Stomach (tissue), 9 donors: ENCODE measurements around the gene FSCN2. TPM values are rescaled to one million over a fixed set of nuclear protein-coding genes. Genes with fewer than 3 reads are reported as not detected.

Source experiments
- DNase-seq, 2 donors: peaks; one replicate each; pipeline versions ENCODE4 v3.0.0 to v3.0.0-alpha.2; 2013 to 2019
- H3K27ac ChIP-seq, 5 donors: fragments of 200-600 bp in 4 of 5; sonication (generic) in 4 of 5; one replicate each; pipeline ENCODE4 v1.5.1; 2013 to 2019; ENCODE audit warnings: mild to moderate bottlenecking in 1 of 5, moderate library complexity in 1 of 5
- H3K27me3 ChIP-seq, 3 donors: fragments of 200-600 bp; sonication (generic); one replicate each; pipeline ENCODE4 v1.5.1; 2017 to 2019; ENCODE audit warnings: mixed run types in 1 of 3
- H3K36me3 ChIP-seq, 4 donors: fragments of 200-600 bp; sonication (generic); 1 replicate in 3 of 4; 2 replicates in 1 of 4; pipeline ENCODE4 v1.5.1; 2016 to 2019
- H3K4me1 ChIP-seq, 4 donors: fragments of 200-600 bp; sonication (generic); one replicate each; pipeline ENCODE4 v1.5.1; 2016 to 2019
- H3K4me3 ChIP-seq, 4 donors: fragments of 200-600 bp; sonication (generic) in 3 of 4; one replicate each; pipeline ENCODE4 v1.5.1; 2016 to 2019; ENCODE audit warnings: mild to moderate bottlenecking in 1 of 4
- H3K9me3 ChIP-seq, 4 donors: fragments of 200-600 bp; sonication (generic); one replicate each; pipeline ENCODE4 v1.5.1; 2016 to 2019
- EP300 ChIP-seq: sonication (generic); formaldehyde crosslinking; IDR thresholded peaks from one replicate; pipeline ENCODE4 v1.6.1; 2017; ENCODE audit warnings: antibody characterized with exemption
- POLR2A ChIP-seq, 4 donors: fragments of 450-650 bp; IDR thresholded peaks; one replicate each; pipeline ENCODE4 v1.6.1; 2016; ENCODE audit warnings: antibody characterized with exemption in 4 of 4, control low read depth in 2 of 4, mild to moderate bottlenecking in 1 of 4, moderate library complexity in 1 of 4
- POLR2AphosphoS5 ChIP-seq, 3 donors: sonication (generic); formaldehyde crosslinking; IDR thresholded peaks; one replicate each; pipeline ENCODE4 v1.6.1; 2016; ENCODE audit warnings: antibody characterized with exemption in 3 of 3
- WGBS, 5 donors: extraction: QIAGEN DNeasy Blood & Tissue Kit in 3 of 5; methylation state at CpG; one replicate each; pipeline versions ENCODE4 v1.1.5 to v1.1.7; 2013 to 2018; 5-methylcytosine and 5-hydroxymethylcytosine counted together
- intact Hi-C: fragments of 100-400 bp; cut with DNase I; formaldehyde crosslinking; loops from one replicate; pipeline ENCODE4 v1.15.1; 2023; ENCODE audit warnings: low total_unique reads
- polyA plus RNA-seq, 3 donors: library from polyadenylated mRNA; stranded (reverse); fragments of 200-250 nt; gene quantifications; one replicate each; pipeline ENCODE4 v1.2.3, GENCODE V29; 2013
- total RNA-seq, 5 donors: library from RNA; depleted of rRNA; stranded (reverse); fragments of >200 nt; gene quantifications; one replicate each; pipeline versions ENCODE4 v1.1.0 to v1.2.3, GENCODE V29; 2014 to 2016
- TF ChIP-seq, protein P1 (sequence below), 7 experiments: fragments of 450-650 bp in 4 of 7; fragments of 200-600 bp in 3 of 7; sonication (generic) in 3 of 7; IDR thresholded peaks; one replicate each; pipeline ENCODE4 v1.5.1; 2016 to 2019; ENCODE audit warnings: antibody characterized with exemption in 7 of 7, control low read depth in 2 of 7, mild to moderate bottlenecking in 1 of 7
- donor health status: healthy with polysubstance abuse.
- donor health status: Bipolar disorder and iron deficiency.
- donor health status: healthy.

FSCN2 gene
- total and polyA plus RNA-seq, 8 donors, result 0.90 to 21.7 (median 2.8) TPM; not detected in 1

DNA sequence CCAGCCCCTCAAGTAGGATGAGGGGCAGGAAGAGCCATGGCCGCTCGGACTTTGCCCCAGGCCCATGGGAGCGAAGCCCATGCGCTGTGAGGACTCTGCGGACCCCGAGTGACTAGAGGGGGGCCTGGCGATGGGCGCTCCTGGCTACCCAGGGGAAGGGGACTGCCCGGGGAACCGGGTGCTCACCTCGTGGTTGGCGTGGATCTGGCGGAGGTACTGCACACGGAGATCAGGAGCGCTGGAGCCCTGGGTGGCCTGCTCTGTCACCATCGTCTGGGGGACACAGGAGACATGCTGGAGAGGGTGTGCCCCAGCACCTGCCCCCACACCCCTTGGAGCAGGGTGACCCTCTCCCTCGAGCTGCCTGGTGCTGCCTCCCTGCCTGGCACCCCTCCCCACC is 12.9 kb downstream of the FSCN2 start:
- 87 to 98% (median 97%) methylated on average over 13 to 17 of the region's 17 CpGs for WGBS, 5 donors
- DNase-seq, result no peak
- intact Hi-C loops, result no loop called here
- H3K27ac ChIP-seq, result no peak overlapping the region
- no peaks in the 10 kb centered on the region for H3K9me3 ChIP-seq
- no peak overlapping the region for H3K4me3 ChIP-seq
- H3K4me1 ChIP-seq, result peaks cover 18 to 21% (median 21%) of the 10 kb centered on the region in 4 donors
- H3K36me3 ChIP-seq, result peaks cover 30 to 80% (median 77%) of the 10 kb centered on the region in 4 donors
- H3K27me3 ChIP-seq, result peaks cover 0 to 25% (median 20%) of the 10 kb centered on the region in 3 donors
- TF ChIP-seq EP300 (no peak), POLR2A (IDR thresholded peaks at IDR 0.05) (no peak), POLR2AphosphoS5 (IDR thresholded peaks at IDR 0.05) (no peak)
- TF ChIP-seq, protein P1, sequence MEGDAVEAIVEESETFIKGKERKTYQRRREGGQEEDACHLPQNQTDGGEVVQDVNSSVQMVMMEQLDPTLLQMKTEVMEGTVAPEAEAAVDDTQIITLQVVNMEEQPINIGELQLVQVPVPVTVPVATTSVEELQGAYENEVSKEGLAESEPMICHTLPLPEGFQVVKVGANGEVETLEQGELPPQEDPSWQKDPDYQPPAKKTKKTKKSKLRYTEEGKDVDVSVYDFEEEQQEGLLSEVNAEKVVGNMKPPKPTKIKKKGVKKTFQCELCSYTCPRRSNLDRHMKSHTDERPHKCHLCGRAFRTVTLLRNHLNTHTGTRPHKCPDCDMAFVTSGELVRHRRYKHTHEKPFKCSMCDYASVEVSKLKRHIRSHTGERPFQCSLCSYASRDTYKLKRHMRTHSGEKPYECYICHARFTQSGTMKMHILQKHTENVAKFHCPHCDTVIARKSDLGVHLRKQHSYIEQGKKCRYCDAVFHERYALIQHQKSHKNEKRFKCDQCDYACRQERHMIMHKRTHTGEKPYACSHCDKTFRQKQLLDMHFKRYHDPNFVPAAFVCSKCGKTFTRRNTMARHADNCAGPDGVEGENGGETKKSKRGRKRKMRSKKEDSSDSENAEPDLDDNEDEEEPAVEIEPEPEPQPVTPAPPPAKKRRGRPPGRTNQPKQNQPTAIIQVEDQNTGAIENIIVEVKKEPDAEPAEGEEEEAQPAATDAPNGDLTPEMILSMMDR (IDR thresholded peaks at IDR 0.05), result no peak

DNA sequence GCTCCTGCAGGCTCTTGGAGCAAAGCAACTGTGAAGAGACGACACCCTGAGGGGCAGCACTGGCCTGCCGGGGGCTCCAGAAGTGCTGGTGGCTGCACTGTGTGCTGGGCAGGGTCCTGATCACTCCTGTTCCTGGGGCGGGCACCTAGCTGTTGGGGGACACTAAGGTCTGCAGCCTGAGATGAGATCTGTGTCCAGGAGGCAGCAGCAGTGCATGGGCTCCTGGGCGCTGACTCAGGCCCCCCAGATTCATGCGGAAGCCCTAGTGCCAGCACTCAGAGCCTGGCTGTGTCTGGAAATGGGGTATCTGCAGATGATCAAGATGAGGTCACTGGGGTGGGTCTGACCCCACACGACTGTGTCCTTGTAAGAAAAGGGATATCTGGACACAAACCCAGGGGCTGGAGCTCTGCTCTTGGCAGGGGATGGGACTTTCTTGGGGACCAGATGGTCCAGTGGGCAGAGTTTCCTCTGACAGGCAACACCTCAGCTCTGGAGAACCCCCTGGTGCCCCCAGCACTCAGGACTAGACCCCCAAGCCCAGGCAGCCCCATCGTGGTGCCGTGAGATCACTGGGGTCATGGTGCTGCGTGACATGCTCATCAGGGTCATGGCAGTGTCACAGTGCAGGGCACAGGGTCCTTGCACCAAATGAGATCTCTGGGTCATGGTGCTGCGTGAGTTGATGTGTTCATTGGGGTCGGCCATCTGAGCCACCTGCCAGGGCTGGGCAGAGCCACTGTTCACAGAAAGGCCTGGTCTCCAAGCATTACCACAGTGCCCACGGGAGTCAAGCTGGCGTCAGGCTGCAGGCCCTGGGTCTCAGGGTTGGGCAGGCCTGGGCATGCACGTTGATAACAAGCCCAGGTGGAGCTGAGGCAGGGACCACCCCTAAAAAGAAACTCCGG is 14.5 kb downstream of the FSCN2 start:
- Histone ChIP-seq H3K4me1 (peaks cover 3 to 5% (median 5%) of the 10 kb centered on the region in 4 donors), H3K27me3 (peaks cover 0 to 9% (median 4%) of the 10 kb centered on the region in 3 donors), H3K4me3 (no peak overlapping the region), H3K27ac (no peak overlapping the region), H3K36me3 (peaks cover 40 to 95% (median 92%) of the 10 kb centered on the region in 4 donors), H3K9me3 (no peaks in the 10 kb centered on the region)
- WGBS, 5 donors, result 82 to 93% (median 85%) methylated on average over 14 to 15 of the region's 15 CpGs
- TF ChIP-seq POLR2A (IDR thresholded peaks at IDR 0.05), result no peak
- TF ChIP-seq EP300, result no peak
- TF ChIP-seq, protein P1 (IDR thresholded peaks at IDR 0.05), result no peak
- TF ChIP-seq POLR2AphosphoS5 (IDR thresholded peaks at IDR 0.05), result no peak
- DNase-seq, result no peak
- intact Hi-C loops, result no loop called here

DNA sequence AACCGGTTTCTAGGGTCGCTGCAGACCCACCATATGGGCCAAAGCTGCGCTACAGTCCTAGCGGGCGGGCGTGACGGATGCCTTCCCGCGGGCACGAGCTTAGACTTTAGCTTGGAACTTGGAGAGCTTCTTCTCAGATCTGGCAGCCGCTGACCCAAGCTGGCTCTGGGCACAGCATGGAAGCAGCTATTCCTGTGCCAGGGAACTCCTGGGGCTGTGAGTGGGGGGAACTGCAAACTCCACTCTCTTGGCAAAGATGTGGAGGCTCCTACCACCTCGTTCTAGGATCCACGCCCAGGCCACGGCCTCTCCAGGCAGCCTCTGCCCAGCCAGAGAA is 15.1 kb downstream of the FSCN2 start:
- WGBS, 5 donors, result 86 to 94% (median 88%) methylated on average over 13 to 14 of the region's 14 CpGs
- no peak overlapping the region for H3K27ac ChIP-seq
- no peaks in the 10 kb centered on the region for H3K4me1 ChIP-seq
- TF ChIP-seq POLR2AphosphoS5 (IDR thresholded peaks at IDR 0.05) (no peak), POLR2A (IDR thresholded peaks at IDR 0.05) (no peak), EP300 (no peak)
- TF ChIP-seq, protein P1 (IDR thresholded peaks at IDR 0.05), result no peak
- H3K9me3 ChIP-seq, result no peaks in the 10 kb centered on the region
- peaks cover 0 to 3% (median 0%) of the 10 kb centered on the region in 3 donors for H3K27me3 ChIP-seq
- H3K36me3 ChIP-seq, result peaks cover 46 to 96% (median 95%) of the 10 kb centered on the region in 4 donors
- intact Hi-C loops, result no loop called here
- DNase-seq, result no peak
- no peak overlapping the region for H3K4me3 ChIP-seq

DNA sequence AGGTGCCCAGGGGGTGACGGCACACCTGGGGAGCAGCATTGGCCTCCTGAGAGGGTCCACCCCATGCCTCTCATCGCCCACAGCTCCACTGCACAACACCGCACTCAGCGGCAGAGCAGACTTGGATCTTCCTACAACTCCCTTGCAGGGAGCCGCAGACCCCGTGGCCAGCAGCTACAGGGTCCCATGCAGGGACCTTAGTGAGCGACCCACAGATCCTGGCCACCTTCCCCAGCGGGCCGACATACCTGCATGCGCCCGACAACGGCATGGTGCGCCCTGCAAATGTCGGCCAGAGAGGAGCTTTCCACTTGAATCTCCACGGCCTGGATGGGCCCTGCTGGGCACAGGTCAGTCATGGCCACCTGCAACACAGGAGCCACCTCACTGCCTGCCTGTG is 15.6 kb downstream of the FSCN2 start:
- no peak overlapping the region for H3K27ac ChIP-seq
- no peaks in the 10 kb centered on the region for H3K27me3 ChIP-seq
- no peak overlapping the region for H3K4me3 ChIP-seq
- DNase-seq, result no peak
- TF ChIP-seq POLR2AphosphoS5 (IDR thresholded peaks at IDR 0.05) (no peak), POLR2A (IDR thresholded peaks at IDR 0.05) (no peak)
- H3K36me3 ChIP-seq, result peaks cover 48 to 96% (median 95%) of the 10 kb centered on the region in 4 donors
- intact Hi-C loops, result no loop called here
- H3K4me1 ChIP-seq, result no peaks in the 10 kb centered on the region
- no peaks in the 10 kb centered on the region for H3K9me3 ChIP-seq
- 94 to 97% (median 96%) methylated on average over 13 to 15 of the region's 15 CpGs for WGBS, 5 donors
